Measurements from ENCODE around the gene SRCAP.
A peak's percentile ranks its signal among the peaks of the same experiment; 100 is the strongest.

The SRCAP gene

DNA sequence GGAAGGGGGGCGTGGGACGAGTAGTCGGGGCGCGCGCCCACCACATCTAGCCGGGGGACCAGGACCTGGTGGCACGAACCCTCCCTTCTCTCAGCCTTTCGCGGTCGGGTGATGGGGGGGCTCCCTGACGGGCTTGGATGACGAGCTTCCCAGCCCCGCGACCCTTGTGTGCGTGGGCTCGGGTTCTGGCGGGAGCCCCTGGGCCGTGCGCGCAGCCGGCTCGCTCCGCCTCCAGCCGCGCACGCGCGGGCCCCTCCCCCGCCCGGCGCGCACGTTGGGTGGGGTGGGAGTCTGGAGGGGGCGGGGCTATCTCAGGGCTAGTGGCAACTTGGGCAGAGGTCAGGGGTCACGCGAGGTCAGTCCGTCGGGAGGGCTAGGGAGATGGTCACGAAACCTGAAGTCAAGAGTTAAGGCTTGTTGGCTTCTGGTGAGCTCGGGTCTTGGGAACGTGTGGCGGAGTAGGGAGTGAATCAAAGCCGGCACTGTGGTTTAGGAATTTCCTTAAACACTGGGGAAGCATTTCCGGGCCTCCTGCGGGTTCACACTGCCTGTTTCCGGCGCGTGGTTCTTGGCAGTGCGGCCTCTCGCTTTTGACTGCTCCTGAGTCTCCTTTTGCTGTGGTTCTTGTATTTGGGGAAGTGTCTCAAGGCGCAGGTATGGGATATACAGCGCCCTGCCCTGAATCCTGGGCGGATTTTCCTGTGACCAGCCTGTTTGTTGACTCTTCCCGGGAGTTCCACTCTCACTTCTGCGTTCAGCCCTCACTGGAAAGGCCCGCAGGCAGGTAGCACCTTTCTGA, at the start of gene SRCAP:
Gene SRCAP, plus strand, starts transcription at position 356 of the 799 bp plus-strand sequence. CDS start 1,654 bp downstream, outside the sequence.
- DNase-seq (ENCODE audit: low spot score), result peak; percentile 91

- DNase-seq (ENCODE audit: low spot score), result no peak
Measured at GRCh38 chr16:30649725-30650368, 49.1 kb upstream of the SRCAP start.

DNA sequence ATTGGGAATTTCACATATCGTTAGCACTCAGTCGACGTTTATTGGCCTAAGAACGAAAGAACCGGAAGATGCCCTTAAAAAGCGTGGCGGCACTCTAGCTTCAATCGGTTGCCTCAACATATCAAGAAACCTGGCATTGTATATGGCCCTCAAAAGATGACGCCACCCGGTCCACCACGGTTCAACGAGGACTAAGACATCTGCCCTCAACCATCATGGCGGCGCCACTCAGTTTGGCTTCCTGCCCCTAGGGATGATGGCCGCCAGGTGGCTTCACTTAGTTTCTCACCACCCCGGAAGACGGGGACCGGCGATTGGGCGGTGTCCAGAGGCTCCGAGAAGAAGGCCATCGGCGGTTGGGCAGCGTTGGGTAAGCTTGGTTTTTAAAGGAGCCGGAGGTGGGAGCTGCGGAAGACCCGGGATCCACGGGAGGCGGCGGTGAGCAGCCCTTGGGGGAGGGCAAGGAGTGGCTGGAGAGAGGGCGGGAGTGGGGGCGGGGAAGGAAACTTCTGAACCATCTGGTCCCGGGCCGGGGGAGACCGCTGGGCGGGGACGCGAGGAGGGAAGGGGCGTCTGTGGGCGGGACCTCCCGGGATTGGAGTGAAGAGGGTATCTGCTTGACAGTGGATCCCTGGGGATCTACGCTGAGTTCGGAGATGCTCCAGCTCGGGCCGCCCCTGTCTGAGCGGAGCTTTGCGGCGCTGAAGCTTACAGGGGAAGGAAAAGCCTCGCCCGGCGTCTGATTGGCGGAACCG, 48.4 kb upstream of the SRCAP start, which contains the start of gene PRR14:
Gene PRR14, plus strand, starts transcription at position 592 of the 755 bp plus-strand sequence. CDS start 686 bp downstream, outside the sequence.
- peak; percentile 100 for DNase-seq (ENCODE audit: low spot score)

GRCh38 chr16:30651124-30652004, 47.6 kb upstream of the SRCAP start:
- peak; percentile 82 for DNase-seq (ENCODE audit: low spot score)

GRCh38 chr16:30652005-30652296, 47.0 kb upstream of the SRCAP start:
- DNase-seq (ENCODE audit: low spot score), result no peak

DNA sequence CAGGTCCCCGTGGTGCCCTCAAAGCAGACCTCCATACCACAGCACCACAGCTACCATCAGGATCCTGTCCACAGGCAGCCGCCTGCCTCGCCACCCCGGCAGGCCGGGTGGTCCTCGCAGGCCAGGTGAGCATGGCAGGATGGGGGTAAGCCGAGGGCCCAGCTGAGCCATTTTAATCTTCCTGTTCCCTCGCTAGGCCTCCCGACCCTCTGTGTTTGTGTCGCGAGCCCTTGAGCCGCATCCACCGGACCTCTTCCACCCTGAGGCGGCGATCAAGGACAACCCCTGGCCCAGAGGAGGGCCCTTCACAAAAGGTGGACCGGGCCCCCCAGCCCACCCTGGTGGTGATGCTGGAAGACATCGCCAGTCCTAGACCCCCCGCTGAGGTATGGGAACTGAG, 46.3 kb upstream of the SRCAP start:
- DNase-seq (ENCODE audit: low spot score), result no peak

DNA sequence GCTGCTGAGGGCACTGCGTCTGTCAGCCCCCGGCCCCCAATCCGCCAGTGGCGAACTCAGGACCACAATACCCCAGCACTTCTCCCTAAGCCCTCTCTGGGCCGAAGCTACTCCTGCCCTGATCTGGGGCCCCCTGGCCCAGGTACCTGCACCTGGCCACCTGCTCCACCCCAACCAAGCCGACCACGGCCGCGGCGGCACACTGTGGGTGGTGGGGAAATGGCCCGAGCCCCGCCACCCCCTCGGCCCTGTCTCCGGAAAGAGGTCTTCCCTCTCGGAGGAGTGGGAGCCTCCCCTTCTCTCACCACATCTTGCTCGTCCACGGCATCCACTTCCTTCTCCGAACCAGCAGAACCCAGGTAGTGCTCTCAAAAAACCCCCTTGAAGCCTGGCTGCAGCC, 44.1 kb upstream of the SRCAP start:
- no peak for DNase-seq (ENCODE audit: low spot score)

- no peak for DNase-seq (ENCODE audit: low spot score)
Measured at GRCh38 chr16:30655815-30656347, 43.1 kb upstream of the SRCAP start.

- no peak for DNase-seq (ENCODE audit: low spot score)
Measured at GRCh38 chr16:30656388-30656787, 42.6 kb upstream of the SRCAP start.

DNA sequence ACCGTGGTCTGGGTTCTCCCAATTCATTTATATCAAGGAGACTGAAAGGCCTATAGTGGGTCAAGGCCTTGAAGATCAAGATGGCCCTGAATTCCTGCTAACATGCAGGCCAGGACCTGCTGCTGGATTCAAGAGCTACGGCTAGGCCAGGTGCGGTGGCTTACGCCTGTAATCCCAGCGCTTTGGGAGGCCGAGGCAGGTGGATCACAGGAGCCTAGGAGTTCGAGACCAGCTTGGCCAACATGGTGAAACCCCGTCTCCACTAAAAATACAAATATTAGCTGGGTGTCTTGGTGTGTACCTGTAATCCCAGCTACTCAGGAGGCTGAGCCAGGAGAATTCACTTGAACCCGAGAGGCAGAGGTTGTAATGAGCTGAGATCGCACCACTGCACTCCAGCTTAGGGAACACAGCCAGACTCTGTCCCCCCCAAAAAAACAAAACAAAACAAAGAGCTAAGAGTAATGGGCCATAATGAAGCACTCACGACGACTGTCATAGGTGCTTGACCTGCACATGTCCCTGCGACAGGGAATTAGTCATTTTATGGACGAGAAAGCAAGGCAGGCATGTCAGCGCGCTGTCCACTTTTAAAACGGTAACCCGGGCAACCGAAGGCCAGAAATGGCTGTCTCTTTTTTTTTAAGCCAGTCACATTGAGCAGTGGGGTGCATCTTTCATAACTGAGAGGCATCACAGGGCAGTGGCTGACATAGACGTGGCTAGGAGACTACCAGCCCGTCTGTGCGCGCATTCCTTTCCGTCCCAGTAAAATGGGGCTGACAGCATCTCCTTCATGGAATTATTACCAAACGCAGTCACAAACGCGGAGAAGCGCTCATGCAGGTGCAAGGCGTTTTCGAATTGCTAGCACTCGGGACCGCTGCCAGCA, 41.8 kb upstream of the SRCAP start:
- DNase-seq (ENCODE audit: low spot score), result peak; percentile 11

DNA sequence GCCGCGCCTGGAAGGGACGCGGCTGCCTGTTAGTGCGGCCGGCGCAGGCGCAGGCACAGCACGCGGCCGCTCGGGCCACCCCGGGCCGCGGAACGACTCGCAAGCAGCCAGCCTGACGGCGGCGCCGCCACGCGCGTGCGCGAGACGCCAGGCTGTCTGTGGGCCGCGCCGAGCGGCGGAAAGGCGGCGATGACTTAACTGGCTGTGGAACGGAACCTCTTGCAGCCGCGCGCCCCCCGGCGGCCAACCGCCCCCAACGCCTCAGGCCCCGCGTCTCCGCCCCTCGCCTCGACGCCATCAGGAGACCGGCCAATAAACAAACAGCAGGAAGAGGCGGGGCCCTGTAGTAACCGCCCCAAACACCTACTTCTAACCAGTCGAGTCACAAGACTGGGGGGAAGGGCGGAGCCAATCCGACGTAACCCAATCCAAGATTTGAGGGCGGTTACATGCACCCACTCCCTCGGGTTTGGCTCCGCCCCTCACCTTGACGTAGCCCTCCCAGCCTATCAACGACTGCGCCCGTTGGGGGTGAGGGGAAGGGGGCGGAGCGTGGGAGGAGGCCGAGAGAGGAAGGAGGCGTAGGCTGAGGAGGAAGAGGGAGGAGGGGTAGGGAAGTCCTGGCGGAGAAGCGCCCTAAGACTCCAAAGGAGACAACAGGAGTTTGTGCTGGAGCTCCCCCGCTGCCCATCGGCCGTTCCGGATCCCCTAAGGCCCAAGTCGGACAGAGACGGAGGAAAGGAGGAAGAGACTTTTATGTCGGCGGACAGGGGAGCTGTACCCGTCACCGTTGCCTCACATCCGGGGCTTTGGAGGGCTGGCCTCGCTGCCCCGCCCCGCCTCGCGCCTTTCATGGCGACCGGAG, 40.9 kb upstream of the SRCAP start, which contains the start of gene FBRS:
Gene FBRS, plus strand, starts transcription at position 566 of the 865 bp plus-strand sequence. CDS start 1,088 bp downstream, outside the sequence.
- peak; percentile 100 for DNase-seq (ENCODE audit: low spot score)

DNA sequence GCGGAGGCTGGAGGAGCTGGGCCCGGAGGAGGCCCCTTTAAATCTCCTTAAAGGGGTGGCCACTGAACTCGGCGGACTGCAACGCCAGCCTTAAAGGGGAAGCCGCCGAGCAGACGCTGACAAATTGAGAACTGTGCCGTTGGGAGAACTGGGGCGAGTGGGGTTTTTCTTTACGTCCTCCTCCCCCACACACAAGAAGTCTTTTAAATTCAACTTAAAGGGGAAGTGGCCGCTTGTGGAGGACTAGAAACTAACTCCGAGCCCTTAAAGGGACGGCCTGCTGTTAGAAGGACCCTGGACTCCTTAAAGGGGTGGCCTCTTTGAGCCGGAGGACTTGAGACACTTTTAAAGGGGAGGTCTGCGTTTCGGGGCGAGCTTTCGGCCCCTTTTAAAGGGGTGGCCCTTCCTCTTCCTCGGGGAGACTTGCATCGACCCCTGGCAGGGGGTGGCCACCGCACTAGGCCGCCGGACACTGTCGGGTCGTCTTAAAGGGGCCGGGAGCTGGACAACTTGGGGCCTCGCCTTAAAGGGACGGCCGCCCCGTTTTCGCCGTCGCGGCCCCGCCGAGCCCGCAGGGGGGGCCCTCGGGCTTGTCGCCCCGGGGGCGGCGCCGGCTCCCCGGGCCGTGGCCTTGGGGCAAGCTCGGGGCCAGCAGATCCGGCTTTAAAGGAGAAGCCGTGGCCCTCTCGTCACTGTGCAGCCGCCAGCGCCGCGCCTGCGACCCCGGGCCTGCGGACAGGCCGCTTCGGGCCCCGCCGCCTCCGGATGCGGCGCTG, 40.1 kb upstream of the SRCAP start:
- peak; percentile 97 for DNase-seq (ENCODE audit: low spot score)

DNA sequence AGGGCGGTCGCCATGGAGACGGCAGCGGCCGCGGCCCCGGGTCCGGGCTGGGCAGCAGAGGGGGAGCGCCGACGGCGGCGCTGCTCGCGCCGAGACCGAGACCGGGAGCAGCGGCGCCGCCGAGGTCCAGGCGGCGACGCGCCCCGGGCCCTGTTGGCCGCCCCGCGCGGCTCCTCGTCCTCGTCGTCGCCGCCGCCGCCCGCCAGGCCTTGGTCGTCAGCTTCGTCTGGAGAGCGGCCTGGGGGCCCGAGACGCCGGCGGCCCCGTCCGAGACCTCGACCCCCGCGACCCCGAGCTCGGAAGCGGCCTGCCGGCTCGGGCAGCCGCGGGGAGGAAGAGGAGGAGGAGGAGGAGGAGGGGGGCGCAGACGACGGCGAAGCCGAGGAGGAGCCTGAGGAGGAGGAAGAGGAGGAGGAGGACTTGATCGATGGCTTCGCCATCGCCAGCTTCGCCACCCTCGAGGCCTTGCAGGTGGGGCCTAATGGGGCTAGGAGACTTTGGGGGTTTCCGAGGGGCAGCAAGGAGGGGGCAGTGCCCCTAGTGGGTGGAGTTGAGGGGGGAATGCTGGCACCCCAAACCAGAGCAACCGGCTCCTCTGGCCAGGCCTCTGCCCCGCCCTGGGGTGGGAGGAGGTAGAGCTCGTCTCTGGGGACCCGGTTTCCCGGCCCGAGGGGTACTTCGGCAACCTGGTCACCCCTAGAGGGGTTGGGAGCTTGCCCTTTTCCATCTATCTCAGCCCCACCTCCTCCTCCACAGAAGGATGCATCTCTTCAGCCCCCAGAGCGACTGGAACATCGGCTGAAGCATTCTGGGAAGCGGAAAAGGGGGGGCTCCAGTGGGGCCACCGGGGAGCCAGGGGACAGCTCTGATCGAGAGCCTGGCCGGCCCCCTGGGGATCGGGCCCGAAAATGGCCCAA, 39.2 kb upstream of the SRCAP start:
- DNase-seq (ENCODE audit: low spot score), result peak; percentile 42

DNA sequence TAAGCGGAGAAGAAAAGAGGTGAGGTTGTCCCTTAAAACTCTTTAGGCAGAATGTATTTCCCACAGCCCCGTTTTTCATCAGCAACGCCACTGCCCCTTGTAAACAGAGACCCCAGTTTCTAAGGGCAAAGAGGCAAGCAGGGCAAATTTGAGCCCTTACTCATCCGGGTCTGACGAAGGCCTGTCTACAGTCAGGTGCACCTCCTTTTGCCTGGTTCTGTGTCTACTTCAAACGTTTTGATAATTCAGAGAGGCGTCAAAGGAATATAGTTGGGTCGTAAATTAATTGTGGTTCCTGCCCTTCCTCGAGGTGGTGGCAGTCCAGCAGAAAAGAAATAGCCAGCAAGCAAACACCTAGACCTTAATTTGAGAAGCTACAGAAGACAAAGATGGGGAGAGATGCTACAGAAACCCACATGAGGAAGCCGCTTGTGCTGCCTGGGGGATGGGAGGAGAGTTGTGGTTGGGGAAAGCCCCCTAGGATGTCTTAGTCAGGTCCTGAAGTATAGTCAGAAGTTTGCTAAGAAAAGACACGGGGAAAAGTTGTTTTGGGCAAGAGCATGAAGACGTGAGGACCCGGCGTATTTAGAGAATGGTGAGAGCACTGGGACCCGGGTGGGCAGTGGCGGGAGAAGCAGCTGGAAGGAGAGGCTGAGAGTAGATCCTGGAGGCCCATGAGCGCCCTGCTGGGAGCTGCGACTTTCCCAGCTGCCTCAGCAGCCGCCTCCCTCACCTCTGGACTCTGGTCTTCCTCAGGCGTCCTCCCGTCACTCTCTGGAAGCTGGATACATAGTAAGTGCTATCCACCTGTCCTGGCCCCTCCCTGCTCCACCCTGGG, 38.3 kb upstream of the SRCAP start:
- peak; percentile 87 for DNase-seq (ENCODE audit: low spot score)

DNA sequence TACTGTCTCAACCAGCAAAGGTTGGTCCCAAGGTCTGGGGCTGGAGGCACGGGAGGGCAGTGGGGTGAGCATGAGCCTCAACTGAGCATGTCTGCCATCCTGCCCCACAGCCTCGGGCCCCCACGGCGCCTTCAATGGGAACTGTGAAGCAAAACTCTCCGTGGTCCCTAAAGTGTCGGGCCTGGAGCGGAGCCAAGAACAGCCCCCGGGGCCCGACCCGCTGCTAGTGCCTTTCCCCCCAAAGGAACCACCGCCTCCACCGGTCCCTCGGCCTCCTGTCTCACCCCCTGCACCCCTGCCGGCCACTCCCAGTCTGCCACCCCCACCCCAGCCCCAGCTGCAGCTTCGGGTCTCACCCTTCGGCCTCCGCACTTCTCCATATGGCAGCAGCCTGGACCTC, 36.5 kb upstream of the SRCAP start:
- no peak for DNase-seq (ENCODE audit: low spot score)

DNA sequence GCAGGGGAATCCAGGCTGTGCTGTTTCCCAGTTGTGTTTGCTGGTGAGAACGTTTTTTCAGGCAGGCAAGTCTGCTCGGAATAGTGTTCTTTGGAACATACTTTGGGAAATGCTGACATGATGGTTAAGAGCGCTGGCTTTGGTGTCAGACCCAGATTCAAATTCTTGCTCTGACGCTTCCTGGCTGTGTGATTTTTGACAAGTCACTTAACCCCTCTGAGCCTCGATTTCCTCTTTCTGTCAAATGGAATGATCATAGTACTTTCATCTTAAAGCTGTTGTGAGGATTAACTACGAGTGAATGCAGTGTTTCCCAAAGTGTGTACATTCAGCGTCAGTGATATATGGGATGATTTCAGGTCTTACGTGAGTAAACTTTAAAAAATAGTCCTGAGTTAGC, 35.9 kb upstream of the SRCAP start:
- no peak for DNase-seq (ENCODE audit: low spot score)

DNA sequence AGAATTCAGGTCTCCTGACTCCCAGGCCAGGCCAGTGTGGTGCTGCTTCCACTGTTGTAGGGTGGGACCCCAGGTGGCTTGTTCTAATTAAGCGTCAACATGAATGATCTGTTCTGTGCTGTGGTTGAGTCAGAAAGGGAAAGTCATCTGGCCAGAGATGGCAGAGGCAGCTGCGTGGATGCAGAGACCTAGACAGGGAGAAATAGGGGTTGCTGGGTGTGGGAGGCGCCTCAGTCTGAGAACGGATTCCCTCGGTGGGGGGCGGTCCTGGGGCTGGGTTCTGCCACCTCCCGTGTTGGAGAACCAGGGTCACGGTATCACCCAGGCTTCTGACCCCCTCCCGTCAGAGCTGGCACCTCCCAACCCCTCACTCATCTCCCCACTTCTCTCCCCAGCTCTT, 35.2 kb upstream of the SRCAP start:
- DNase-seq (ENCODE audit: low spot score), result no peak
